GM21528 (cell line): ENCODE results near the gene SERPINB6.
"Not testable (repeated sequence)": the region's sequence is repeated elsewhere in the genome, so short reads cannot be mapped to it uniquely, and the experiment has no call there.

ENCODE experiments used
- ATAC-seq: cut with Tn5 transposase; IDR thresholded peaks from one replicate; pipeline ENCODE4 v1.9.1; 2021; ENCODE audit warnings: mild to moderate bottlenecking, moderate library complexity; ENCODE audit not compliant: unreplicated experiment, low FRiP score

The SERPINB6 gene

DNA sequence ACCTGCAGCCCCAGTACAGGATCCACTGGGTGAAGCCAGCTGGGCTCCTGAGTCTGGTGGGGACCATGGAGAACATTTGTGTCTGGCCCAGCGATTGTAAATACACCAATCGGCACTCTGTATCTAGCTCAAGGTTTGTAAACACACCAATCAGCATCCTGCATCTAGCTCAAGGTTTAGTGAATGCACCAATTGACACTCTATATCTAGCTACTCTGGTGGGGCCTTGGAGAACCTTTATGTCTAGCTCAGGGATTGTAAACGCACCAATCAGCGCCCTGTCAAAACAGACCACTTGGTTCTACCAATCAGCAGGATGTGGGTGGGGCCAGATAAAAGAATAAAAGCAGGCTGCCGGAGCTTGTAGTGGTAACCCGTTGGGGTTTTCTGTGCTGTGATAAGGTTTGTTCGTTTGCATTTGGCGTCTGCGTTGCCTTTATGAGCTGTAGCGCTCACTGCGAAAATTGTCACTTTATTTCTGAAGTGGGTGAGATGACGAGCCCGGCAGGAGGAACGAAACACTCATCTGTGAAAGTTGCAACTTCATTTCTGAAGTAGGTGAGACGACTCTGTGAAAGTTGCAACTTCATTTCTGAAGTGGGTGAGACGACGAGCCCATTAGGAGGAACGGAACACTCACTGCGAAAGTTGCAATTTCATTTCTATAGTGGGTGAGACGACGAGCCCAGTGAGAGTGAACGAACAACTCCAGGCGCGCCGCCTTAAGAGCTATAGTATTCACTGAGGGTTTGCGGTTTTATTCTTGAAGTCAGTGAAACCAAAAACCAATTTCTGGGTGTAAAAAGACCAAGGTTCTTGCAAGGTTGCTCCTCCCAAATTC is 31.1 kb downstream of the SERPINB6 start:
- peak; percentile 77 for ATAC-seq

DNA sequence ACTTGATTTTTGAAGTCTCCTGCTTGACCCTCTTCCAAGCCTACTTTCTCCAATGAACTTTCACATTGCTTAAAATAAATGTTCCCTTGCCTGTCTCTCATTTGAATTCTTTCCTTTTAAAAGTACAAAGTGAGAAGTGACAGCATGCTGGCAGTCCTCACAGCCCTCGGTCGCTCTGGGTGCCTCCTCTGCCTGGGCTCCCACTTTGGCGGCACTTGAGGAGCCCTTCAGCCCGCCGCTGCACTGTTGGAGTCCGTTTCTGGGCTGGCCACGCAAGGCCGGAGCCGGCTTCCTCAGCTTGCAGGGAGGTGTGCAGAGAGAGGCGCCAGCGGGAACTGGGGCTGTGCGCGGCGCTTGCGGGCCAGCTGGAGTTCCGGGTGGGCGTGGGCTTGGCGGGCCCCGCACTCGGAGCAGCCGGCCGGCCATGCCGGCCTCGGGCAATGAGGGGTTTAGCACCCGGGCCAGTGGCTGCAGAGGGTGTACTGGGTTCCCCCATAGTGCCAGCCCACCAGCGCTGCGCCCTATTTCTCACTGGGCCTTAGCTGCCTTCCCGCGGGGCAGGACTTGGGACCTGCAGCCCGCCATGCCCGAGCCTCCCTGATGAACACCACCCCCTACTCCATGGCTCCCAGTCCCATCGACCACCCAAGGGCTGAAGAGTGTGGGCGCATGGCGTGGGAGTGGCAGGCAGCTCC is 31.9 kb downstream of the SERPINB6 start:
- no peak for ATAC-seq

DNA sequence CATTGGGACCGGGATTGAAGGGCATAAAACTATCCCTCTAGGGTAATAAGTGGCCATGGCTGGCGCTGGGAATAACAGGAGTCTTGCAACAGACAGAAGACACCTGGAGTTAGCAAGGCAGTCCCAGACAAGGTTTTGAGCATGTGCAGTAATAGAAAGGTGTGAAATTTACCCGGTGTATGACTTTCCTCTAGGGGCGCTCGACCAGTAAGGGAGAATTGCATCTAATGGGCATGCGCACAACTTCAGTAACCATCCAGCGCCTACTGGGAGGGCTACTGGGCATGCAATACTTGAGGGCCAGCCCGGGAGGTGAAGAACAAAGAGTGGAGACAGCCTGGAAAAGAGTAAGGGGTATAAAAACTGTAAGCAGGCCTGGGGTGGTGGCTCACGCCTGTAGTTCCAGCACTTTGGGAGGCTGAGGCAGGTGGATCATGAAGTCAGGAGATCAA is 32.7 kb downstream of the SERPINB6 start:
- ATAC-seq: no peak

DNA sequence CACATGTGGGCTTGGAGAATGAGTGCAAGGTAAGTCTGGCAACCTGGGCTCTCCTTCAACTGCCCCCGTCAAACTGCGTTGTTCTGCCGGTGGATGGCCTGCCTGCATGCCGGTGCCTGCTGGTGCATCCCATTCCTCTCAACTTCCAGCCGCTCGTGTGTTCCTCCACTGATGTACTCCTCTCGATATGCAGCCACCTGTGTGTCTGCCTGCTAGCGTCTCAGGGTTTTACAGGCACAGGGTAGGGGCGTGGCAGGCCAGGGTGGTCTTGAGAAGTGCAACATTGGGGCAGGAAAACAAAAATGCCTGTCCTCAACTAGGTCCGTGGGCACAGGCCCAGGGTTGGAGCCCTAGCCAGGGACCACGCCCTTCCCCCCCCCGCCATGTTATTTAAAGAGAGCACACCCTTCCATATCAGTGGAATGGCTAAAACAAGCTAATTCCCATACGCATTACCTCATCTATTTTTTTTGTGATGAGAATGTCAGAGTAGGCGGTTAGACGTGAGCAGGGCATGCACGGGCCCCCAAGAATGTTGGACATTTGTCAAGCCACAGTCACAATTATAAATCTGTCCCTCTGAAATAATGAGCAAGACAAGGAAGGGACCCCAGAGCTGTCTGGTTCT is 33.2 kb downstream of the SERPINB6 start:
- no peak for ATAC-seq

DNA sequence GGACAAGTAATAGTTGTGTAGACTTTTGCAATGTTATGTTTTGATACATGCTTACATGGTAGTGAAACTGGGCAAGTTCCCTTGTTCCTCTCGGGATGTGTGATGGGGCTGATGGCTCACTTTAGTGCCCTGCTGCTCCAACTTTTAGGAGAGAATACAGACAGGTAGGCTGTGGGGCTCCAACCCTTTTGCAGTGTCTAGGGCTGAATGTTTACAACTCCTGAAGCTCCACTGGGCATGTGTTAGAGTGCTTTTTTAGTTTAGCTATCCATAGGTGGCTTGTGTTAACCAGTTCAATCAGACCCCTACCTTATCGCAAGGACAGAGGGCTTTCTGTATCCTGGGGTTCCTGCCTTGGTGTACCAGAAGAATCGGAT is 33.8 kb downstream of the SERPINB6 start:
- no peak for ATAC-seq

DNA sequence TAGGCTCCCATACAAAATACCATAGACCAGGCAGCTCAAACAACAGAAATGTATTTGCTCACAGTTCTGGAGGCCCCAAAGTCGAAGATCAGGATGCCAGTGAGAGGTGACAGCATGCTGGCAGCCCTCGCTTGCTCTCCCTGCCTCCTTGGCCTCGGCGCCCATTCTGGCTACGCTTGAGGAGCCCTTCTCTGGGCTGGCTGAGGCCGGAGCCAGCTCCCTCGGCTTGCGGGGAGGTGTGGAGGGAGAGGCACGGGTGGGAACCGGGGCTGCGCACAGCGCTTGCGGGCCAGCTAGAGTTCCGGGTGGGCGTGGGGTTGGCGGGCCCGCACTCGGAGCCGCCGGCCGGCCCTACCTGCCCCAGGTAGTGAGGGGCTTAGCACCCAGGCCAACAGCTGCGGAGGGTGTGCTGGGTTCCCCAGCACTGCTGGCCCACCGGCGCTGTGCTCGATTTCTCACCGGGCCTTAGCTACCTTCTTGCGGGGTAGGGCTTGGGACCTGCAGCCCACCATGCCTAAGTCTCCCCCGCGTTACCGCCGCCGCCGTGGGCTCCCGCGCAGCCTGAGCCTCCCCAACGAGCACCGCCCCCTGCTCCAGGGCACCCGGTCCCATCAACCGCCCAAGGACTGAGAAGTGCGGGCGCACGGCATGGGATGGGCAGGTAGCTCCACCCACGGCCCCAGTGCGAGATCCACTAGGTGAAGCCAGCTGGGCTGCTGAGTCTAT is 35.6 kb downstream of the SERPINB6 start:
- ATAC-seq: no peak

DNA sequence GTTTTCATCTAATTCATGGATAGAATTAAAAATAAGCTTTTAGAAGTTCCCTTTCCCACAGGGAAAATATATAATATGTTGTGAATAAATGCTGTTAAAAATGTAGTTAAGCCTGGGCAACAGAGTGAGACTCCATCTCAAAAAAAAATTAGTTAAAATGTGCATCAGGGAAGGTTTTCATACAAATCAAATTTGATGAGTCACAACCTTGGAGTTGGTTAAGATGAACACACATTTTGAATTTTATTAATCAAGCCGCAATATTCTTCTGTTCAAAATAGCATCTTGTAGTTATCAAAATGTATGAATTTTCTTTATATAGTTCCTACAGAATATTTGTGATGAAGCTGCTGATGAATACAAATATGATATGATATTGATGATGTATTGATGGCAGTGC is 37.3 kb downstream of the SERPINB6 start:
- ATAC-seq: no peak

DNA sequence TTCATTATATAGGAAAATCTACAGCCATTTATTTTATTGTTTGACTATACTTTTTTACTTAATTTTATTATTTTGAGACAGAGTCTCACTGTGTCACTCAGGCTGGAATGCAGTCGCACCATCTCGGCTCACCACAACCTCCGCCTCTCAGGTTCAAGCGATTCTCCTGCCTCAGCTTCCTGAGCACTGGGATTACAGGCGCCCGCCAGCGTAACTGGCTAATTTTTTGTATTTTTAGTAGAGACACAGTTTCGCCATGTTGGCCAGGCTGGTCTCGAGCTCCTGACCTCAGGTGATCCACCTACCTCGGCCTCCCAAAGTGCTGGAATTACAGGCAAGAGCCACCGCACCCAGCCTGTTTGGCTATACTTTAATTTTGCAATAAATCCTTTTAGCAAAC is 38.5 kb downstream of the SERPINB6 start:
- not testable (repeated sequence) for ATAC-seq

DNA sequence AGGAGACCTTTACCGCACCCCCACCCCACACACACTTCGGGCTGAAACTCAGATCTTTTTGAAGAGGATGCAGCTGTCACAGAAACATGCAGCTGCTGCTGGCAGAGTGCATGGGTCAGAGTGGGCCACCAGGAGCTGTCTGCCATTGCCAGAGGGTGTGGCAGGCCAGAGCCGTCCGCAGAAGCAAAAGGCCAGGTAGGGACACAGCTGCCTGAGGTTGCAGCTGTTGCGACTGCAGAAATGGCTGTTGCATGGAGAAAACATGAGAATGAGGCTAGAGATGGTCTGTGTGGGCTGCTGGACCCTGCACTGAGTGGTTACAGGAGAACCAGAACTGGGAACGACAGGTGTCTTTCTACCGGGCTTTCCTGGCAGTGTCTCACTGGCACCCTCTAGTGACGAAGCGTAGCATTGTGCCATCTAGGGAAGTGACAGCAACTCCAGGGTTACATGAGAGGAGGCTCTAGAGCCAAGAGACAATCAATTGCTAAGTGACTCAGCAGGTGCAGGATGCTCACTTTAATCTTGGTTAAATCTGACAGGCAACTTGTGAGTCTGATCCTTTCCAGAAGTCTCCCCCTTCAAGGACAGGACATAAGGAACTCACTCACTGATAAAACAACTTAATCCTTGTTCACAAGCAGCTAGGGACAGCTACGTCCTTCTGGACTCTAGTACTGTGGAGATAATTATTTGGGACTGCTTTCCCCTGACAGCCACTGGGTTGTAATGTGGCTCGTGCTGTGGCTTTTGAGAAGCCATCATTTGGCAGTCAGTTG is 39.2 kb downstream of the SERPINB6 start:
- no peak for ATAC-seq

DNA sequence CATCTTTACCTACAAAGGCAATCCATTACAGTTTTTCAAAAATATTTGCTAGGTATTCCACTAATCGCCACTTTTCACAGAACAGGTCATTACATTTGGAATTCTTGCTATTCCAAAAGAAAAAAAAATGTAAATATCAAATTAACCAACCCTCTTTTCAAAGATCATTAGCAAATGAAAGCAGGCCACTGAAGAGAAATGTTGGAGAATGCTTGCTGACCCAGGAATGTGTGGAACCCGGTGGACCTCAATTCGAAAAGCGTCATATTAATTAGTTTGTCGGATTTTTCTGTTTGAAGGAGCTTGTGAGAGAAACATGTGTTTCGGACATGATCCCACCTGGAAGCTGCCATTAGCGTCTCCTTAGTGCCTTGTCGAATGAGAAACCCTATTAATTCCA is 40.3 kb downstream of the SERPINB6 start:
- no peak for ATAC-seq

DNA sequence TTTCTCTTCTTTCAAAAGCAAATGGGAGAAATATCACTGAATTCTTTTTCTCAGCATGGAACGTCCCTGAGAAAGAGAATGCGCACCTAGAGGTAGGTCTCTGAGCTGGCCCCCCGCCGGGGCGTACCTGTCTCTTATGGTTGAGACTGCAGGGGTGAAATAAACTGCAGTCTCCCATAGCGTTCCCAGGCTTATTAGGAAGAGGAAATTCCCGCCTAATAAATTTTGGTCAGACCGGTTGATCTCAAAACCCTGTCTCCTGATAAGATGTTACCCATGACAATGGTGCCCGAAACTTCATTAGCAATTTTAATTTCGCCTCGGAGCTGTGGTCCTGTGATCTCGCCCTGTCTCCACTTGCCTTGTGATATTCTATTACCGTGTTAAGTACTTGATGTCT is 43.4 kb downstream of the SERPINB6 start:
- ATAC-seq: not testable (repeated sequence)

DNA sequence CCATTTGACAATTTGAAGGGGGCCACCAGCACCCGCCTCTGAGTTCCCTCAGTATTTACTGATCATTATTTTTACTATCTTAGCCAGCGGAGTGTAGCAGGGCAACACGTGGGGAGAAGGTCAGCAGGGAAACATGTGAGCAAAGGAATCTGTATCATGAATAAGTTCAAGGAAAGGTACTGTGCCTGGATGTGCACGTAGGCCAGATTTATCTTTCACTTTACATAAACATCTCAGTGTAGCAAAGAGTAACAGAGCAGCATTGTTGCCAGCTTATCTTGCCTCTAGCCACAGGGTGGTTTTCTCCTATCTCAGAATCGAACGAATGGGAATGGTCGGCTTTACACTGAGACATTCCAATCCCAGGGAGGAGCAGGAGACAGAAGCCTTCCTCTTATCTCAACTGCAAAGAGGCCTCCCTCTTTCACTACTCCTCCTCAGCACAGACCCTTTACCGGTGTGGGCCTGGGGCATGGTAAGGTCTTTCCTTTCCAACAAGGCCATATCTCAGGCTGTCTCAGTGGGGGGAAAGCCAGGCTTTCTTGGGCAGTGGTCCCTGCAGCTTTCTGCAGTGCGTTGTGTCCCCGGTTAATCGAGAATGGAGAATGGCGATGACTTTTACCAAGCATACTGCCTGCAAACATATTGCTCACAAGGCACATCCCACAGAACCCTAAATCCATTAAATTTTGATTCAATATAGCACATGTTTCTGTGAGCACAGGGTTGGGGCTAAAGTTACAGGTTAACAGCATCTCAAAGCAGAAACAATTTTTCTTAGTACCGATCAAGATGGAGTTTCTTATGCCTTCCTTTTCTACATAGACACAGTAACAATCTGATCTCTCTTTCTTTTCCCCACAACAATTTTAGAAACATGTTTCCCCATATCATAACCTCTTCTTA is 45.3 kb downstream of the SERPINB6 start:
- not testable (repeated sequence) for ATAC-seq

DNA sequence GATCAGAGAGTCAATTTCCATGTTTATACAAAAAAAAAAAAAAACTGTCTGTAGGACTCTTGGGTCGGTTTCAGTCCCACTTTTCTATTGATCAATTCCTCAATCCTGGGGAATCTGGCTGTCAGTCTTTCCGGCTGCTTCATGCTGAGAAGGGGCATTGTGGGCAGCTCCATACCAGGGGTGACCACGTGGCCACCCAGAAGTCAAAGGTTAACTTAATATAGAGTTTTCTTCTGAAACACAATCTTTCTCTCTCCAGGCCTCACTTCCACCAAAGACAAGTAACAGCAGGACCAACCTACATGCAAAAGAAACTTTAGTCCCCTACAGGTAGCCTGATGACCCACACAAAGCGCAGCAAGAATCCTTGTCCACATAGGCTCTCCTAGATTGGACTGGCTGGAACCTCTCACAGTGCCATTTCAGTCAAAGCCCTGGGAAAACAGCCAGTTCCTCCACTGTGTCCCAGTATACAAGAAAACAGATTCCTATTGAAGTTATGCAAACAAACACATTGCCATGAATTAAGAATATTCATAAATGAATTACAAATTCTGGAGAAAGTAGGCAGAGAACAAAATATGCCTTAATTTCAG is 49.7 kb downstream of the SERPINB6 start:
- no peak for ATAC-seq

DNA sequence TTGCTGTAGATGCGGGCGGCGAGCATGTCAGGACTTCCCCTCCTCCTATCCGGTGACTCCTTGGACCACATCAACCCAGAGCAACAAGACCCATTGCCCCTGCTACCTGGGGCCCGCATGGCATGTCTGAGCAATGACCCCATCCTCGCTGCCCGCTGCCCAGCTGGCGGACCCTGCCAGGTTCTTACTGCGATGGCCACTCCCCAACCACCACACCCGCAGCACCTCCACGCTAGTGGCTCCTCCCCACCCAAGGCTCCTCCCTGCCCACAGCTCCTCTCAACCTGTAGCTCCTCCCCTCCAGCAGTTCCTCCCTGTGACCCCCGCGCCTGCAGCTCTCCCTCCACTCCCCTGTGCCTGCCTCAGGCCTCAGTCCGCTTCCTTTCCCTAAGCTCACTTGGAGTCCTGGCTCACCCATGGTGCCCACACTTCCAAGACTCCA is 50.7 kb downstream of the SERPINB6 start:
- no peak for ATAC-seq

DNA sequence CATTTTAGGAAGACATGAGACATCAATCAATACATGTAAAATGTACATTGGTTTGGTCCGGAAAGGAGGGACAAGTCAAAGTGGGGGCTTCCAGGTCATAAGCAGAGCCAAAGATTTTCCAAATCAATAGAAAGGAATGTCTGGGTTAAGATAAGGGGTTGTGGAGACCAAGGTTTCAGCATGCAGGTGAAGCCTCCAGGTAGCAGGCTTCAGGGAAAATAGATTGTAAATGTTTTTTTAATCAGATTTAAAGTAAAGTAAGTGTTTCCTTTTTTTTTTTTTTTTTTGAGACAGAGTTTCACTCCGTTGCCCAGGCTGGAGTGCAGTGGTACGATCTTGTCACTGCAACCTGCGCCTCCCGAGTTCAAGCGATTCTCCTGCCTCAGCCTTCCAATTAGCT is 51.5 kb downstream of the SERPINB6 start:
- no peak for ATAC-seq

DNA sequence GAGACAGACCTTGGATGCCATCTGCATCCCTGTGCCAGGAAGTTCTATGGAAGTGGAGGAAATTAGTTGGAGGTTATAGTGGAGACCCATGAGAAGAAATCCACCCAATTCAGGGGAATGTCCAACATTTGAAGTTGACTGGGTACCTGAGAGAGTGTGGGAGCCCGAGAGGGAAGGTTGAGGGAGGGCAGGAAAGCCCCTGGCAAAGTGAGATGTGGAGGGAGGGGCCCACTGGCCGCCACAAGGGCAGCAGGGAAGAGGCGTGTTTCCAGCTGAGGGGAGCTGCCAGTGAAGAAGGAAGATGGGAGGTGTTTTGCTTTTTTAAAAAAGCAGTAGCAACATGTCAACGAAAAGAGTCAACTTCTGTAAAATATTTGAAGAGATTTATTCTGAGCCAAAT is 52.0 kb downstream of the SERPINB6 start:
- no peak for ATAC-seq

DNA sequence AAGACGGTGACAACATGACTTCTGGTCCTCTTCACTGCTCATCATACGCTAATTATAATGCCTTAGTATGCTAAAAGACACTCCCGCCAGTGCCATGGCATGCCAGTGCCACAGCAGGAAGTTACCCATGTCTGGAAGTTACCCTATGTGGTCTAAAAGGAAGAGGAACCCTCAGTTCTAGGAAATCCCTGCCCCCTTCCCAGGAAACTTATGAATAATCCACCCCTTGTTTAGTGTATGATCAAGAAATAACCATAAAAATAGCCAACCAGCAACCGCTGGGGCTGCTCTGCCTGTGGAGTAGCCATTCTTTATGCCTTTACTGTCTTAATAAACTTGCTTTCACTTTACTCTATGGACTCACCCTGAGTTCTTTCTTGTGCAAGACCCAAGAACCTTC is 52.4 kb downstream of the SERPINB6 start:
- no peak for ATAC-seq

DNA sequence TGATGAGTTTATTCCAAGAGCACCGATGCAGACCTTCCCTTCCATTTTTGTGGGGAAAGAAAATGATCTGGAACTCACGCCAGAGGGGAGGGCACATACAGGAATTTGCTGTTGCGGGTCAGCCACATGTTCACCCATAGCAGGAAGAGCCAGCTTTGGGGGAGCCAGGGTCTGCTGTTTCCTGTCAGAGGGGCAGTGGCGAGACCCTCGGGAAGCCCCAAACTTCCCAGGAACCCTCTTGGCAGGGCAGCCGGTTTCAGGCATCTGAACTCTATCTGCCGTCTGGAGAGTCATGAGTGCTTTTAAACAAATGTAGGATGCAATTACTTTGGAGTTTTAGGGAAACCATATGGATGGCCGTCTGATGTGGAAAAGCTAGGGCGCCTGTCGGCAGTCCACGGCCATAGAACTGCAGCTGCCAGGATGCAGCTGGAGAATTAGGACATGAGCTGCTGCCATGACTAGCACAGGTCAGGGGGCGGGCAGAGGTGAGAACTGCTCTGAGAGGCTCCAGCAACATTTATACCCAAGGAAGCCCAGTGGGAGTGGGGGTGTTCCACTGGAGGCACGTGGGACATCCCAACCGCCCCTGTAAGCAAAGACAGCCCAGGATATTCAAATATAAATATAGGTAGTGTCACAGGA is 53.4 kb downstream of the SERPINB6 start:
- no peak for ATAC-seq
